ENCODE data around the gene INTS7. TPM values are rescaled to one million over a fixed set of nuclear protein-coding genes. Genes with fewer than 3 reads are reported as not detected.
"Not testable (repeated sequence)": the region's sequence is repeated elsewhere in the genome, so short reads cannot be mapped to it uniquely, and the experiment has no call there.

INTS7 gene
- total and polyA plus RNA-seq, 12 donors: 4.4 to 11.6 (median 8.5) TPM

- H3K9me3 ChIP-seq: no peaks in the 10 kb centered on the region
- DNase-seq: peak in 1 of 2 donors; percentile 19
- 65 to 66% methylated on average over 10 of the region's 10 CpGs for WGBS, 2 donors
- intact Hi-C loops (cut with DNase I): loop anchor here in 8 of 10 donors (5.0 to 10.0 kb wide), 5 partner anchors 240 to 263 kb away; no protein-coding TSS in a partner anchor
- H3K4me1 ChIP-seq: peaks cover 0 to 6% (median 0%) of the 10 kb centered on the region in 9 donors
- H3K36me3 ChIP-seq: peaks cover 0 to 57% (median 0%) of the 10 kb centered on the region in 9 donors
- H3K4me3 ChIP-seq: no peak overlapping the region
- H3K27ac ChIP-seq: no peak overlapping the region
- H3K27me3 ChIP-seq: no peaks in the 10 kb centered on the region
- peak; percentile 61 to 90 (median 72) for ATAC-seq
- TF ChIP-seq, protein P1, sequence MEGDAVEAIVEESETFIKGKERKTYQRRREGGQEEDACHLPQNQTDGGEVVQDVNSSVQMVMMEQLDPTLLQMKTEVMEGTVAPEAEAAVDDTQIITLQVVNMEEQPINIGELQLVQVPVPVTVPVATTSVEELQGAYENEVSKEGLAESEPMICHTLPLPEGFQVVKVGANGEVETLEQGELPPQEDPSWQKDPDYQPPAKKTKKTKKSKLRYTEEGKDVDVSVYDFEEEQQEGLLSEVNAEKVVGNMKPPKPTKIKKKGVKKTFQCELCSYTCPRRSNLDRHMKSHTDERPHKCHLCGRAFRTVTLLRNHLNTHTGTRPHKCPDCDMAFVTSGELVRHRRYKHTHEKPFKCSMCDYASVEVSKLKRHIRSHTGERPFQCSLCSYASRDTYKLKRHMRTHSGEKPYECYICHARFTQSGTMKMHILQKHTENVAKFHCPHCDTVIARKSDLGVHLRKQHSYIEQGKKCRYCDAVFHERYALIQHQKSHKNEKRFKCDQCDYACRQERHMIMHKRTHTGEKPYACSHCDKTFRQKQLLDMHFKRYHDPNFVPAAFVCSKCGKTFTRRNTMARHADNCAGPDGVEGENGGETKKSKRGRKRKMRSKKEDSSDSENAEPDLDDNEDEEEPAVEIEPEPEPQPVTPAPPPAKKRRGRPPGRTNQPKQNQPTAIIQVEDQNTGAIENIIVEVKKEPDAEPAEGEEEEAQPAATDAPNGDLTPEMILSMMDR (IDR thresholded peaks at IDR 0.05): peak in 8 of 9 donors; percentile 15 to 63 (median 50)
These were observed 90.4 kb downstream of the INTS7 start for GRCh38 chr1:211944733-211945500.

- H3K4me1 ChIP-seq: peaks cover 0 to 19% (median 6%) of the 10 kb centered on the region in 9 donors
- no peaks in the 10 kb centered on the region for H3K9me3 ChIP-seq
- WGBS, 2 donors: 95 to 98% methylated on average over 3 of the region's 3 CpGs
- TF ChIP-seq, protein P1 (IDR thresholded peaks at IDR 0.05): no peak
- peaks cover 0 to 45% (median 0%) of the 10 kb centered on the region in 9 donors for H3K36me3 ChIP-seq
- H3K27ac ChIP-seq: no peak overlapping the region
- DNase-seq (no peak), ATAC-seq (no peak)
- H3K27me3 ChIP-seq: no peaks in the 10 kb centered on the region
- intact Hi-C loops (cut with DNase I): loop anchor here in 8 of 10 donors (5.0 to 10.0 kb wide), 5 partner anchors 238 to 260 kb away; no protein-coding TSS in a partner anchor
- H3K4me3 ChIP-seq: no peak overlapping the region
These were observed 92.8 kb downstream of the INTS7 start for GRCh38 chr1:211942583-211942982.

GRCh38 chr1:211939876-211940468 is 95.4 kb downstream of the INTS7 start:
- ATAC-seq (no peak), DNase-seq (no peak)
- Histone ChIP-seq H3K9me3 (no peaks in the 10 kb centered on the region), H3K27ac (no peak overlapping the region), H3K4me1 (peaks cover 0 to 32% (median 6%) of the 10 kb centered on the region in 9 donors), H3K36me3 (peaks cover 0 to 31% (median 0%) of the 10 kb centered on the region in 9 donors), H3K4me3 (no peak overlapping the region), H3K27me3 (no peaks in the 10 kb centered on the region)
- intact Hi-C loops (cut with DNase I): loop anchor here in 9 of 10 donors (5.0 to 10.0 kb wide), 6 partner anchors 105 to 258 kb away; partner anchors contain the start of gene LPGAT1 (in 1 of the 9)
- 91 to 95% methylated on average over 3 of the region's 3 CpGs for WGBS, 2 donors
- TF ChIP-seq, protein P1 (IDR thresholded peaks at IDR 0.05): no peak

DNA sequence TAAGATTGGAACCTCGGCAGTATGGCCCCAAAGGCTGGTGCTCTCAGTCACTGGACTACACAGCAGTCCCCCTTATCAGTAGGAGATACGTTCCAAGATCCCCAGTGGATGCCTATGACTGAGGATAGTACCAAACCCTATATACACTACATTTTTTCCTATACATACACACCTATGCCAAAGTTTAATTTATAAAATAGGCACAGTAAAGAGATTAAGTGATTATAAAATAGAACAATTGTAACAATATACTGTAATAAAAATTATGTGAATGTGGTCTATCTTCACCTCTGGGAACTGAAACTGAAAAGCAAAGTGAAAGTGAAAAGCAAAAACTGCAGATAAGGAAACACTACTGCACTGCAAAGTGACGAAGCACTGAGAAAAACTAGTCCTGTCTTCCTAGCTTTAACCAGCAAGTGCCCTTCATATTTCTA is 96.8 kb downstream of the INTS7 start:
- no peak for DNase-seq
- no peaks in the 10 kb centered on the region for H3K27me3 ChIP-seq
- ATAC-seq: peak in 3 of 8 donors; percentile 49 to 59 (median 56)
- H3K9me3 ChIP-seq: no peaks in the 10 kb centered on the region
- intact Hi-C loops (cut with DNase I): loop anchor here in 1 of 10 donors (10.0 kb wide), 1 partner anchor 104 kb away; the partner anchor contains the start of gene LPGAT1
- peaks cover 0 to 39% (median 6%) of the 10 kb centered on the region in 9 donors for H3K4me1 ChIP-seq
- H3K27ac ChIP-seq: peak overlapping the region in 3 of 10 donors; percentile 19 to 70 (median 45)
- 22 to 31% methylated on average over 3 of the region's 3 CpGs for WGBS, 2 donors
- TF ChIP-seq, protein P1 (IDR thresholded peaks at IDR 0.05): no peak
- peaks cover 0 to 20% (median 0%) of the 10 kb centered on the region in 9 donors for H3K36me3 ChIP-seq
- peak overlapping the region in 9 of 10 donors; percentile 12 to 44 (median 34) for H3K4me3 ChIP-seq

GRCh38 chr1:211937422-211937821 is 97.9 kb downstream of the INTS7 start:
- not testable (repeated sequence) for H3K27me3 ChIP-seq, H3K27ac ChIP-seq, H3K9me3 ChIP-seq, DNase-seq, H3K36me3 ChIP-seq, H3K4me3 ChIP-seq, ATAC-seq
- intact Hi-C loops (cut with DNase I): loop anchor here in 1 of 10 donors (10.0 kb wide), 1 partner anchor 103 kb away; the partner anchor contains the start of gene LPGAT1
- H3K4me1 ChIP-seq: peaks cover 0 to 50% (median 6%) of the 10 kb centered on the region in 9 donors
- 97 to 98% methylated on average over 5 of the region's 5 CpGs for WGBS, 2 donors
